ENCODE data around the gene UBQLNL. TPM values are rescaled to one million over a fixed set of nuclear protein-coding genes. Genes with fewer than 3 reads are reported as not detected.

UBQLNL gene
- total RNA-seq, 1 experiment from 2014 or later = 0.14 TPM

Other genes starting within 250 kb of the UBQLNL start
- gene HBE1, start 246.8 kb downstream of the UBQLNL start, total RNA-seq (2014; rRNA removed; shearing (Covaris generic); ENCODE audit: low replicate concordance) = not detected in 2 replicates
- not detected in 2 replicates for gene OR51B4, start 214.8 kb downstream of the UBQLNL start, total RNA-seq (2014; rRNA removed; shearing (Covaris generic); ENCODE audit: low replicate concordance)
- not detected in 2 replicates for gene OR51B2, start 192.4 kb downstream of the UBQLNL start, total RNA-seq (2014; rRNA removed; shearing (Covaris generic); ENCODE audit: low replicate concordance)
- gene OR51B5, start 173.2 kb downstream of the UBQLNL start, total RNA-seq (2014; rRNA removed; shearing (Covaris generic); ENCODE audit: low replicate concordance) = not detected in 2 replicates
- gene OR51B6, start 165.2 kb downstream of the UBQLNL start, total RNA-seq (2014; rRNA removed; shearing (Covaris generic); ENCODE audit: low replicate concordance) = not detected in 2 replicates
- gene OR51M1, start 132.9 kb downstream of the UBQLNL start, total RNA-seq (2014; rRNA removed; shearing (Covaris generic); ENCODE audit: low replicate concordance) = not detected in 2 replicates
- gene OR51Q1, start 94.6 kb downstream of the UBQLNL start, total RNA-seq (2014; rRNA removed; shearing (Covaris generic); ENCODE audit: low replicate concordance) = not detected in 2 replicates
- not detected in 2 replicates for gene OR51I1, start 75.2 kb downstream of the UBQLNL start, total RNA-seq (2014; rRNA removed; shearing (Covaris generic); ENCODE audit: low replicate concordance)
- not detected in 2 replicates for gene OR51I2, start 67.4 kb downstream of the UBQLNL start, total RNA-seq (2014; rRNA removed; shearing (Covaris generic); ENCODE audit: low replicate concordance)
- not detected in 2 replicates for gene OR52D1, start 28.0 kb downstream of the UBQLNL start, total RNA-seq (2014; rRNA removed; shearing (Covaris generic); ENCODE audit: low replicate concordance)
- not detected in 2 replicates for gene UBQLN3, start 6.7 kb downstream of the UBQLNL start, total RNA-seq (2014; rRNA removed; shearing (Covaris generic); ENCODE audit: low replicate concordance)
- not detected in 2 replicates for gene OR52H1, start 31.8 kb upstream of the UBQLNL start, total RNA-seq (2014; rRNA removed; shearing (Covaris generic); ENCODE audit: low replicate concordance)
- not detected in 2 replicates for gene OR52B6, start 64.2 kb upstream of the UBQLNL start, total RNA-seq (2014; rRNA removed; shearing (Covaris generic); ENCODE audit: low replicate concordance)
- 11.1 and 12.0 TPM in 2 replicates for gene TRIM6, start 79.9 kb upstream of the UBQLNL start, total RNA-seq (2014; rRNA removed; shearing (Covaris generic); ENCODE audit: low replicate concordance)
- gene TRIM34, start 108.3 kb upstream of the UBQLNL start, total RNA-seq (2014; rRNA removed; shearing (Covaris generic); ENCODE audit: low replicate concordance) = 8.1 and 15.3 TPM in 2 replicates
- 7.4 and 9.5 TPM in 2 replicates for gene TRIM5, start 168.4 kb upstream of the UBQLNL start, total RNA-seq (2014; rRNA removed; shearing (Covaris generic); ENCODE audit: low replicate concordance)
- gene TRIM22, start 173.1 kb upstream of the UBQLNL start, total RNA-seq (2014; rRNA removed; shearing (Covaris generic); ENCODE audit: low replicate concordance) = 7.4 TPM in 1 of 2 replicates, not detected in the other
- not detected in 2 replicates for gene OR56B1, start 219.7 kb upstream of the UBQLNL start, total RNA-seq (2014; rRNA removed; shearing (Covaris generic); ENCODE audit: low replicate concordance)
- gene OR52N4, start 237.5 kb upstream of the UBQLNL start, total RNA-seq (2014; rRNA removed; shearing (Covaris generic); ENCODE audit: low replicate concordance) = not detected in 2 replicates

All from Caki2 (cell line).